ENCODE data around the gene PRODH2.
"Not testable (repeated sequence)": the region's sequence is repeated elsewhere in the genome, so short reads cannot be mapped to it uniquely, and the experiment has no call there.

PRODH2 gene

DNA sequence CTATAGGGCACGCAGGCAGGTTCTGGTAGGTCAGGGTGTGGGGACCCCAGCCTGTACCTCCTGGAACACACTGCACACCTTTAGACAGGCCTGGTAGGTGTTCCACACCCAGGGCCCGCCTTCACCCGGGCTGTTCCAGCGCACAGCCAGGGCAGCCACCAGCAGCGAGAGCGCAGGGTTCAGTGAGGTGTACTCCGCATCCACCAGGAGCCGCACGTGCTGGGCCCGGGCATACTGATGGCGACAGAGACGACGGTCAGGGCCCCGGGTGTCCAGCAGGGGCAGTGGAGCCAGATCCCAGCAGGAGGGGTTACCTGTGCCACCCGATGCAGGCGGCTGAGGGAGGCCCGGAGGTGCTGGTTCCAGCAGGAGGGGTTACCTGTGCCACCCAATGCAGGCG, 6.0 kb downstream of the PRODH2 start:
- H3K27ac ChIP-seq, result no peak overlapping the region
- no peaks in the 10 kb centered on the region for H3K36me3 ChIP-seq
- no peak overlapping the region for H3K4me3 ChIP-seq (ENCODE audit: low read depth, low read length)
- H3K9me3 ChIP-seq (ENCODE audit: severe bottlenecking), result no peaks in the 10 kb centered on the region
- H3K27me3 ChIP-seq (ENCODE audit: insufficient read depth, low read depth, severe bottlenecking), result no peaks in the 10 kb centered on the region
- no peak for DNase-seq
- TF ChIP-seq, protein P1, sequence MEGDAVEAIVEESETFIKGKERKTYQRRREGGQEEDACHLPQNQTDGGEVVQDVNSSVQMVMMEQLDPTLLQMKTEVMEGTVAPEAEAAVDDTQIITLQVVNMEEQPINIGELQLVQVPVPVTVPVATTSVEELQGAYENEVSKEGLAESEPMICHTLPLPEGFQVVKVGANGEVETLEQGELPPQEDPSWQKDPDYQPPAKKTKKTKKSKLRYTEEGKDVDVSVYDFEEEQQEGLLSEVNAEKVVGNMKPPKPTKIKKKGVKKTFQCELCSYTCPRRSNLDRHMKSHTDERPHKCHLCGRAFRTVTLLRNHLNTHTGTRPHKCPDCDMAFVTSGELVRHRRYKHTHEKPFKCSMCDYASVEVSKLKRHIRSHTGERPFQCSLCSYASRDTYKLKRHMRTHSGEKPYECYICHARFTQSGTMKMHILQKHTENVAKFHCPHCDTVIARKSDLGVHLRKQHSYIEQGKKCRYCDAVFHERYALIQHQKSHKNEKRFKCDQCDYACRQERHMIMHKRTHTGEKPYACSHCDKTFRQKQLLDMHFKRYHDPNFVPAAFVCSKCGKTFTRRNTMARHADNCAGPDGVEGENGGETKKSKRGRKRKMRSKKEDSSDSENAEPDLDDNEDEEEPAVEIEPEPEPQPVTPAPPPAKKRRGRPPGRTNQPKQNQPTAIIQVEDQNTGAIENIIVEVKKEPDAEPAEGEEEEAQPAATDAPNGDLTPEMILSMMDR (IDR thresholded peaks at IDR 0.05; ENCODE audit: low read depth, low read length), result no peak

DNA sequence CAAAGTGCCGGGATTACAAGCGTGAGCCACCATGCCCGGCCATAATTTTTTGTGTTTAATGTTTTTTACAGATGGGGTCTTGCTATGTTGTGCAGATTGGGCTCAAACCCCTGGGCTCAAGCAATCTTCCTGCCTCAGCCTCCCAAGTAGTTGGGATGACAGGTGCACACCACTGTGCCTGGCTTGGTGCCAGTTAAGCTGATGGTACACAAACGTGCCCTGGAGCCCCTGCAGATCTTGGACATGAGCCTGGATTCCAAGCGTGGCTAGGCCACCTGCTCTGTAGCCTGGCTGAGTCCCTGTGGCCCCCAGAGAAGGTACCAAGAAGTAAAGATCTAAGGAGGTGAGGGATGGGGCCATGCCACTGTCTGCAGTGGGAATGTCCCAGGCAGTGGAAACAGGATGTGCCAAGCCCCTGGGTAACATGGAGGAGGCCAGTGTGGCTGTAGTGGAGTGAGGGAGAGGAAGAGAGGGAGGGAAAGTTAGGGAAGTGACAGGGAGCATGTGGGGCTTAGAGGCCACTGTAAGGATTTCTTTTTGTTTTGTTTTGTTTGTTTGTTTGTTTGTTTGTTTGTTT, 7.0 kb downstream of the PRODH2 start:
- no peak for DNase-seq
- no peak overlapping the region for H3K27ac ChIP-seq
- TF ChIP-seq, protein P1 (IDR thresholded peaks at IDR 0.05; ENCODE audit: low read depth, low read length), result no peak
- H3K27me3 ChIP-seq (ENCODE audit: insufficient read depth, low read depth, severe bottlenecking), result no peaks in the 10 kb centered on the region
- H3K4me3 ChIP-seq (ENCODE audit: low read depth, low read length), result no peak overlapping the region
- H3K9me3 ChIP-seq (ENCODE audit: severe bottlenecking), result no peaks in the 10 kb centered on the region
- H3K36me3 ChIP-seq, result no peaks in the 10 kb centered on the region

DNA sequence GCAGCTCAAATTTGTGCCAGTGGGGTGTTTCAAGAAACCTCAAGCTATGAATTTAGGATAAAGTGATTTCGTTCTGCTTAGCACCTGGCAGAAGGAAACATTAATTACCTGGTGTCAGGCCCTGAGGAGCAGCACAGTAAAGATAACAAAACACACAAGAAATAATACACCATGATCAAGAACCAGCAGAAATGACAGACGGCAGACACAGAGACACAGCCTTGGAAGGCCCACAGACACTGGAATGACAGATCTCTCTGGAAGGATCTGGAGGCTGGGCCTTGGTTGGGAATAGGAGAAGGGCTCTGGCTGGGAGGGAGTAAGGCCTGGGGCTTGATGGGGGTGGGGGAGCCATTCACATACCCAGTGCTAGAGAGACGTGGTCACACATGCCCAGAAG, 10.8 kb downstream of the PRODH2 start:
- no peak overlapping the region for H3K4me3 ChIP-seq (ENCODE audit: low read depth, low read length)
- H3K27ac ChIP-seq, result no peak overlapping the region
- H3K36me3 ChIP-seq, result no peaks in the 10 kb centered on the region
- TF ChIP-seq, protein P1 (IDR thresholded peaks at IDR 0.05; ENCODE audit: low read depth, low read length), result no peak
- H3K9me3 ChIP-seq (ENCODE audit: severe bottlenecking), result no peaks in the 10 kb centered on the region
- DNase-seq, result no peak
- H3K27me3 ChIP-seq (ENCODE audit: insufficient read depth, low read depth, severe bottlenecking), result no peaks in the 10 kb centered on the region

- TF ChIP-seq, protein P1 (IDR thresholded peaks at IDR 0.05; ENCODE audit: low read depth, low read length), result no peak
- no peak overlapping the region for H3K27ac ChIP-seq
- H3K36me3 ChIP-seq, result no peaks in the 10 kb centered on the region
- H3K9me3 ChIP-seq (ENCODE audit: severe bottlenecking), result no peaks in the 10 kb centered on the region
- no peak overlapping the region for H3K4me3 ChIP-seq (ENCODE audit: low read depth, low read length)
- no peaks in the 10 kb centered on the region for H3K27me3 ChIP-seq (ENCODE audit: insufficient read depth, low read depth, severe bottlenecking)
- no peak for DNase-seq
These were observed 15.0 kb downstream of the PRODH2 start for GRCh38 chr19:35797663-35798062.

GRCh38 chr19:35796645-35797542, 15.8 kb downstream of the PRODH2 start:
- Histone ChIP-seq H3K27me3 (ENCODE audit: insufficient read depth, low read depth, severe bottlenecking) (no peaks in the 10 kb centered on the region), H3K4me3 (ENCODE audit: low read depth, low read length) (no peak overlapping the region), H3K9me3 (ENCODE audit: severe bottlenecking) (no peaks in the 10 kb centered on the region), H3K36me3 (no peaks in the 10 kb centered on the region), H3K27ac (no peak overlapping the region)
- TF ChIP-seq, protein P1 (IDR thresholded peaks at IDR 0.05; ENCODE audit: low read depth, low read length), result no peak
- DNase-seq, result no peak

- not testable (repeated sequence) for H3K27ac ChIP-seq; H3K27me3 ChIP-seq (ENCODE audit: insufficient read depth, low read depth, severe bottlenecking); H3K4me3 ChIP-seq (ENCODE audit: low read depth, low read length); H3K9me3 ChIP-seq (ENCODE audit: severe bottlenecking); DNase-seq; H3K36me3 ChIP-seq
These were observed 17.1 kb downstream of the PRODH2 start for GRCh38 chr19:35795564-35795963.

Data from WERI-Rb-1 (cell line).